Kidney capillary endothelial cell (primary cell): Measurements from ENCODE around the gene BAG1.

Source experiments
- DNase-seq: peaks from one replicate; pipeline ENCODE4 v3.0.0-alpha.2; 2018; ENCODE audit warnings: low spot score

The BAG1 gene

DNA sequence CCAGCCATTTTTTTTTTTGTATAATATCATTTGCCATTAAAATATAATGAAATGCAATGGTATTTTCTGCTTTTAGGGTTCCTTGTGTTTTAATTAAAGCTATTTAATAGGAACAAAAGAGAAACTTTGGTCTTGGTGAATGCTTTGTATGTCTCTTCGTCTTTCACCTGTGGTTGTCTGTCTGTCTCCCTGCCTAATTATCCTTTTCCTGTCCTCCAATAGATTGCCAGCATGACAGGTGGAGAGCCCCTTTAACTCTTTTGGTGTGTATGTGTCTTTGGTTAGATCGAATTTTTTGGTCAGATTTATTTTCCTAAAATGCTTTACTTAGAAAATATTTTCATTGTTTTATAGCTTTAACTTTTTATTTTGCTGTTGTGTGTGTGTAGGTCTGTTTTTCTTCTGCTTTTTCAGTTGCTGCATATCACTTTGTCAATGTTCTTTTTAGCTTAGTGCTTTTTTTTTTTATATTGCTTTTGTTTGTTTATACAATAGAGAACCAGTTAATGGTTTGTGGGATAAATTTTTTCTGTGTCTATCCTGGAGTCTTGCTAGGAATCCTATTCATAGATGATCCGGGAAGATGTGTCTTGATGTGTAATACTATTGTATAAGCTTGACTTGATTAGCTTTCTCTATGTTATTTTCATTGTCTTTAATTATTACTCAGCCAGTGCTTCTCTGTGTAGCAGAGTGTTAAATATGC is 8.9 kb upstream of the BAG1 start:
- DNase-seq: no peak

DNA sequence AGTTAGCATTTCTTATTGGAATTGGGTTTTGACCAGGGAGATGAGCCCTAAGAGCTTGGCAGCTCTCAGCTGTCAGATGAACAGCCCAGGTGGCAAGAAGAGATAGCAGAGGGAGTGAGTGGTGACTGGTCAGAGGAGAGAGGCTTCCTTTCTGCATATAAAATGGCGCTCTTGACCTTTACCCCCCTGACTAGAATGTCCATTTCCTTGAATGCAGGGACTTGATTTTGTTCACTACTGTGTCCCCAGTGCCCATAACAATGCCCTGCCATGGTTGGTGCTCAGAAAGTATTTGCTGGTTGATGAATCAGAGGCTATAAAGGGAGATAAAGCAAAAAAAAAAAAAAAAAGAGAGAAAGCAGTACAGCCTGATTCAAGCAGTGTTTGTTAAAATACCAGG is 7.6 kb upstream of the BAG1 start:
- no peak for DNase-seq

- DNase-seq: no peak
Measured at GRCh38 chr9:33270146-33270545, 5.6 kb upstream of the BAG1 start.

- DNase-seq: no peak
Measured at GRCh38 chr9:33267151-33267767, 2.8 kb upstream of the BAG1 start.

DNA sequence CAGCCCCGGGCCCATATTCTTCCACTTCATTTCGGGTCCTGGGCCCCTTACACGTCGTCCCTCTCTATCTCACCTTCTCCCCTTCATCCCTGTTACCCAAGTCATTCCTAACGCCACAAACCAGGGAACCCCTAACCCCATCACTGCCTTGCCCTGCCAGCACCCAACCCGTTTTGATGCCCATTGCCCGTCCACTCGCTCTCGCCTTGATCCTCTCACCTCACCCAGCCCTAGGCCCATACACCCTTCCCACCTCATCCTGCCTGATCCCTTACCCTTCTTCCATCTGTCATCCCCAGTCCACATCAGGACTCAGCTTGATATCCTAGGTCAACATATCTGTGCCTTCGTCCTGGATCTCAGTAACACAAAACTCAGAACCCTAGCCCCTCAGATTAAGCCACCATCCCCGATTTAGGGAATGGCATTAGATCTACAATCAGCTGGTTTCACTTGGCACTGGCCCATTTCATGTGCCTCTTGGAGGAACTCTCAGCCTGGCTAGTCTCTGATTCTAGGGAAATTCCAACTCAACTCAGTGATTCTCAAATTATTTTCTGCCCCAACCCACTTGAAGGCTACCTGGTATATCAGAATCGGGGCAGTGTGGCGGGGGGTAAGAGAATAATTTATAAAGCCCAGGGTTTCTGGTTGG is 830 bp upstream of the BAG1 start:
- no peak for DNase-seq

DNA sequence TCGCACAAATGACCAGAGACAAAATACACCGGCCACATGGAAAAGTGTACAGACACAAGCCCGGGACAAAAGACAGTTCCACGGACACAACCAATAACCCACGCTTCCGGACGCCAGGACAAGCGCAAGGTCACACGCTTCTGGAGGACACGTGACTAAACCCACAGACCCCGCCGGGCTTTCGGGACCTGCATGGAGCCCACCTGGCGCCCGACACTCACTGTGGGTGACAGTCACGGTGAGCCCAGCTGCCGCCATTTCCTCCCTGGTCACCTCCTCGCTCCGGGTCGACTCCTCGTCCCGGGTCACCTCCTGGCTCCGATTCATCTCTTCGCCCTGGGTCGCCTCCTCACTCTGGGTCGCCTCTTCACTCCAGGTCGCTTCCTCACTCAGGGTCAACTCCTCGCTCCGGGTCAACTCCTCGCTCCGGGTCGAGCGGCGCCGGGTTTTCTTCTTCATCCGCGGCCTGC is 470 bp downstream of the BAG1 start:
- peak; percentile 34 for DNase-seq

DNA sequence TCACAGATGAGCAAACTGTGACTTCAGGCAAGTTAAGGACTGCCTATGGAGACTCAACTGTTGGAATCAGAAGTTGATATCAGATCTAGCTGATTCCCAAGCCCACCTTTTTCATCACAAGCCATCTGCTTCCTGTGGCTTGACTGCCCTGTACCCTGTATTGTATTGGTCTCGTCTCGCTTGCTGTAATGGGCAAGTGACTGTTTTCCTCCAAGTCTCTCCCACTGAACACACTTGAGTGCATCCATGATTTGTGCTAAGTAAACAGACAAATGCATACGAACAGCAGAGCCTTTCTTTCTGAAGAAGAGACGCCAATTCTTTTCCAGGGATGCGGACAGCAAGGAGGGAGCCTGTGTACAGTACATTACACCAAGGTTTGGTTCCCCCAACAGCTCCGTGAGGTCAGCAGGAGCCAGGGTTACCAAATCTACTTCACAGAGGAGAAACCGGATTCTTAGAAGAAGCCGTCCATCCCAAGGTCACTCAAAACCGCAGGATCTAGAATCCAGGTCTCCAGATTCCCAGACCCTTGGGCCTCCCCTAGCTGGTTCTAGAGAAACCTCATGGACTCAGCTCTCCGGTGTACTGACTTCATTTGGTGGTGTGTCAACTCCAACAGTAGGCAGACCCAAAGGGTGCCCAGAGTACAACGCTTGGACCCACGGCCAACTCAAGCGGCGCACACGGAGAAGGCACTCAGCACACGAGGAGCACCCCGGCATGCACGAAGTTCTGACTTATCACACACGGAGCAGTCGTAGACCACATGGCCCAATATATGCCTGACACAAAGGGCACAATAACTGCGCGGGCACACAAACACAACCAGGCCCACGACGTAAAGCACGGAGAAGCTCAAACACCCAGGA is 1.1 kb downstream of the BAG1 start:
- DNase-seq: peak; percentile 46

- DNase-seq: no peak
Measured at GRCh38 chr9:33260372-33260771, 4.1 kb downstream of the BAG1 start.

- DNase-seq: no peak
Measured at GRCh38 chr9:33257276-33257675, 7.2 kb downstream of the BAG1 start.

DNA sequence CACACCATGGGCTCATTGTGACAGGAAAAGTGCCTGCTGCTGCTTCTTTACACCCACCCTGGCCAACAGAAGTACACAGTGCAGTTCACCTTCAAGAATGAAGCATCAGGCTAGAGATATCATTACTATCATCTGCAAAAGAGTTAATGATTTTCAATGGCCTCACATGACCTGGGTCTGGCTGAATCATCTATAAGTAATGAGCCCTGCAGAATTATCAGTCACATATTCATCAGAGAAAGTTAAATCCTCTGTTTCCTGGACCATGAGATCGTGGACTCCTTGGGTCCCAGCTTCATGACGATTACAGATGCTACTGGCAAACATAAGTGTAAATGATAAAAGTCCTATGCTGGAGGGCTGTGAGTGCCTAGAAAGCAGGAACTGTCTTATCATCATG is 8.3 kb downstream of the BAG1 start:
- no peak for DNase-seq

GRCh38 chr9:33255471-33255870 is 9.0 kb downstream of the BAG1 start:
- no peak for DNase-seq

- DNase-seq: no peak
Measured at GRCh38 chr9:33255014-33255413, 9.5 kb downstream of the BAG1 start.

GRCh38 chr9:33254211-33254610 is 10.3 kb downstream of the BAG1 start:
- DNase-seq: no peak

DNA sequence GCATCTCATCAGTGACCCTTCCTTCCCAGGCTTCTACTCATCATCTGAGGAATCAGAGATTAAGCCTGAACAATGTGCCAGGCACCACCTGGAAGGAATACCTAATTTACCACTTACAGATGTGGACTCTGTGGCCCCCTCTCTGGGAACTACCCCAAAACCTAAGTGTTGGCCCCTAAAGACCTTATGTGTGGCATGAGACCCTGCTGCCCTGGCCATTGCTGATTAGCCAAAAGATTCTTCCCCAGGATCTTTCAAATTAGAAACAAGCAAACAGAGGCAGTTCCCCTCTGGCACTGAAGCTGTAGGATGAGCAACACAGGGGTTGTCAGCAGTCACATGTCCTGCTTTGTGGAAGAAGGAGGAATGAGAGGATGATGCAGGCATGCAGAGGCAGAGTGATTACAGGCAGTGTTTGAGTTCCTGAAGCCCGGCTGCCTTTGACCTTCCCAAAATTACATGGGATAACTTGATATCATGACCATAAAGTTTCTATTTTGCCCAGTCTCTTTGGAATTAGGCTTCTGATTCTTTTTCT is 14.0 kb downstream of the BAG1 start:
- DNase-seq: no peak

DNA sequence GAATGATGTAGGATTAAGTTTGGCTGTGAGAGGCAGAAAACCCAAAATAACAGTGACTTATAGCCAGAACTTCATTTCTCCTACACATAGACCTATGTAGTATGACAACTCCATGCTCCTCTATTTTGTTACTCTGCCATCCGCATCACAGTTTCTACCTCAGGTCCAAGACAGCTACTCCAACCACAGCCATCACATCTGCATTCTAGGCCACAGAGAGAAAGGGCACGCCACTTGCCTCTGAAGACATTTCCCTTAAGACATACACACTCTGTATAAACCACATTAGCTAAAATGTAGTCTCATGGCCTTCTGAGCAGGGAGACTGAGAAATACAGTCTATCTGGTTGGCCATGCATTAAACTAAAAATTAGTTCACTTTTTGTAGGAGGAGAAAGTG is 14.5 kb downstream of the BAG1 start:
- DNase-seq: no peak

DNA sequence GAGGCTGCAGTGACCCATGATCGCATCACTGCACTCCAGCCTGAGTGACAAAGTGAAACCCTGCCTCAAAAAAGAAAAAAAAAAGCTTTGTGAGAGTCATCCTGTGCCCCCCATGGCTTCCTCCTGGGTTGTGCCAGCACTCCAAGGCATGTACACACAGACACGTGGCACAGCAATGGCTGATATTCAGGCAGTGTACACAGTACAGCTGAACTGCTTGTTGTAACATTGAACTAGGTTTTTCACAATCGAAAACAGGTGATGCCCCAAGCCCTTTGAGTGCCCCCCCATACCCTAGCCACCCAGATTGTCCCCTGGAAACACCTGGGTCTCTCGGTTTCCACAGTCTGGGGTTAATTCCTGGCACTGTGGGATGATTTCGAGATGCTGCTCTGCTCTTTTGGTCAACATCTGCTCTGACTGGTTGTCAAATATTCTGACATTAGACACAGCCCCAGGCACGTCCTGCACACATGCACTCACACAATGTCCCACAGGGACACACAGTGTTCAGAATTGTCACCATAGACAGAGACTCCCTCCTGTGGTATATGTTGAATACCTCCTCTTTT is 15.3 kb downstream of the BAG1 start:
- no peak for DNase-seq

DNA sequence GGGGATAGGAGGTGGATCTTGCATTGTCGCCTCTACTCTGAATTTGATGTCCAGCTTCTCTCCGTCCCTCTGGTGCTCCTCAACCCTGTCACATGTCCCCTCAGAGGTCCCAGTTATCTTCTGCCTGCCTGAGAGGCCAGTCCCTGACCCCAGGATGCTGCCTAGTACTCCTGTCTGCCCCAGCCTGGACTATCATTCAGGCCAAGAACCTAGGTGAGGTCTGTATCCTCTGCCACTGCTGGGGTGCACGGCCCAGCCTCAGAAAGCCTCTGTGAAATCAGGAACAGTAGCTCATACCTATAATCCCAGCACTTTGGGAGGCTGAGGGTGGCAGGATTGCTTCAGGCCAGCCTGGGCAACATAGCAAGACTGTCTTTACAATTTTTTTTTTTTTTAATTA is 15.9 kb downstream of the BAG1 start:
- DNase-seq: no peak

- no peak for DNase-seq
Measured at GRCh38 chr9:33246269-33246860, 18.1 kb downstream of the BAG1 start.

- DNase-seq: no peak
Measured at GRCh38 chr9:33245341-33245740, 19.2 kb downstream of the BAG1 start.

DNA sequence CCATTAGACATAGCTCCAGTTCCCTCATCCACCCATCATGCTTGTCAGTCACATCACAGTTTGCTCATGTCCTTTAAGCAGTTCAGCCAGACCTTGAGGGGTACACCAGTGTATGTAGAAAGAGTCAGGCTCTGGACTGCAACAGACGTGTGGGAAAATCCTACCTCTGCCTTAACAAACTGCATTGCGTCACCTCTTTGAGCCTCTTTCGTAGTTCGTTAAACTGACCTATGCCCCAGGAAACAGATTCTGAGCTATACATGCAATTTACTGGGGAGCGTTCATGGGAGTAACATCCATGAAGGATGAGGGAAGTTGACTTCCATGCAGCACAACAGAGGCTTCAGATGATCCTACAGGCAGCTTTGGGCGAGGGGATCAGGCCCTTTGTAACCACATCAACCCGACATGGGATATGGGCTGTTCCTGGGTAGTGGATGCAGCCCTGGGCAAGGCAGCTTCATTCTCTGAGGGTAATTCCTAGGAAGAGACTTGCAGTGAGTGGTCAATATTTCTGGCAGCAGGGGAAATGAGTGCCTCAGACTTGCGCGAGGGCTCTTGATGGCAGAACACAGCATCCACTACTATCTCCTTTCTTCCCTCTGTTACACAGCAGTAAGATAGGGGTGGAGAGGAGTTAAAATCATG is 20.2 kb downstream of the BAG1 start:
- DNase-seq: no peak

GRCh38 chr9:33242609-33243134 is 21.8 kb downstream of the BAG1 start:
- no peak for DNase-seq
